PC-9 (cell line): ENCODE measurements around the gene HDAC5. TPM values are rescaled to one million over a fixed set of nuclear protein-coding genes. Genes with fewer than 3 reads are reported as not detected.

Source experiments
- BruUV-seq: library from RNA; stranded (reverse); fragments of 400-500 nt; replicated peaks from 2 replicates; lab custom pipeline; 2021; lab: Mats Ljungman, UMichigan
- CTCF ChIA-PET: fragments of 300-600 bp; sonication (Branson Sonifier 250); formaldehyde crosslinking; loops from one replicate; lab custom pipeline; 2022; ENCODE audit warnings: antibody characterized with exemption; lab: Charles Lee
- POLR2A ChIA-PET: fragments of 300-600 bp; sonication (Branson Sonifier 250); formaldehyde crosslinking; loops from one replicate; lab custom pipeline; 2022; ENCODE audit warnings: antibody characterized with exemption; ENCODE audit not compliant: unreplicated experiment; lab: Charles Lee
- DNase-seq, 2 experiments: peaks; one replicate each; pipeline versions ENCODE4 v3.0.0 to v3.0.0-alpha.2; 2015 to 2022; ENCODE audit warnings: mixed read lengths in 1 of 2
- H2AFZ ChIP-seq: fragments of 200-600 bp; sonication (generic); 2 replicates; pipeline ENCODE4 v1.8.1; 2017; ENCODE audit warnings: antibody characterized with exemption
- H3F3A ChIP-seq: fragments of 200-600 bp; sonication (generic); 2 replicates; pipeline ENCODE4 v1.8.1; 2017; ENCODE audit warnings: antibody characterized with exemption, mild to moderate bottlenecking, low read depth; ENCODE audit not compliant: insufficient read depth
- H3K27ac ChIP-seq: fragments of 200-600 bp; sonication (generic); 2 replicates; pipeline ENCODE4 v1.6.1; 2016; ENCODE audit warnings: mixed run types
- H3K27me3 ChIP-seq: fragments of 200-600 bp; sonication (generic); 2 replicates; pipeline ENCODE4 v1.6.1; 2016; ENCODE audit warnings: low read depth, mixed run types; ENCODE audit not compliant: insufficient read depth
- H3K36me3 ChIP-seq: fragments of 200-600 bp; sonication (generic); 2 replicates; pipeline ENCODE4 v1.6.1; 2016; ENCODE audit warnings: low read depth, mixed run types
- H3K4me1 ChIP-seq: fragments of 200-600 bp; sonication (generic); replicated peaks from 2 replicates; pipeline ENCODE4 v1.6.1; 2016; ENCODE audit warnings: mixed run types; ENCODE audit not compliant: insufficient read depth
- H3K4me2 ChIP-seq: fragments of 200-600 bp; sonication (generic); 2 replicates; pipeline ENCODE4 v1.6.1; 2017; ENCODE audit warnings: mixed run types
- H3K4me3 ChIP-seq: fragments of 200-600 bp; sonication (generic); 2 replicates; pipeline ENCODE4 v1.6.1; 2016; ENCODE audit warnings: mixed run types
- H3K79me2 ChIP-seq: fragments of 200-600 bp; sonication (generic); 2 replicates; pipeline ENCODE4 v1.6.1; 2017; ENCODE audit warnings: low read depth, mixed run types
- H3K9me2 ChIP-seq: fragments of 200-600 bp; sonication (generic); 2 replicates; pipeline ENCODE4 v1.8.1; 2017; ENCODE audit warnings: mild to moderate bottlenecking; ENCODE audit not compliant: insufficient read depth
- H3K9me3 ChIP-seq: fragments of 200-600 bp; sonication (generic); 2 replicates; pipeline ENCODE4 v1.8.1; 2016; ENCODE audit warnings: low read depth; ENCODE audit not compliant: insufficient read depth
- H4K20me1 ChIP-seq: fragments of 200-600 bp; sonication (generic); 2 replicates; pipeline ENCODE4 v1.8.1; 2017; ENCODE audit not compliant: insufficient read depth
- CTCF ChIP-seq: fragments of 200-600 bp; sonication (generic); conservative IDR thresholded peaks from 2 replicates; pipeline ENCODE4 v1.6.1; 2017; ENCODE audit warnings: mixed run types, antibody characterized with exemption, mild to moderate bottlenecking, moderate library complexity
- EZH2 ChIP-seq: fragments of 200-600 bp; sonication (generic); IDR thresholded peaks from 2 replicates; pipeline ENCODE4 v1.8.0; 2017; ENCODE audit warnings: antibody characterized with exemption, low read depth
- intact Hi-C: fragments of 100-400 bp; cut with micrococcal nuclease; formaldehyde crosslinking; loops from one replicate; pipeline ENCODE4 v1.10.0; 2022; ENCODE audit not compliant: unreplicated experiment
- total RNA-seq: library from RNA; stranded (reverse); gene quantifications from 2 replicates; pipeline ENCODE4 v1.2.3, GENCODE V29; 2021

Gene HDAC5
- total RNA-seq, 1 experiment from 2014 or later = 24.0 TPM

GRCh38 chr17:44030482-44030881 is 93.0 kb downstream of the HDAC5 start:
- no peak overlapping the region for H3K4me3 ChIP-seq
- no peak overlapping the region for H3K27ac ChIP-seq
- H3K9me3 ChIP-seq = no peaks in the 10 kb centered on the region
- TF ChIP-seq EZH2 (no peak), CTCF (no peak)
- peaks cover 22% of the 10 kb centered on the region; the same call in 1 of the 2 replicates for H3F3A ChIP-seq
- CTCF ChIA-PET = no interaction called here
- intact Hi-C loops = no loop called here
- no peaks in the 10 kb centered on the region for H3K4me1 ChIP-seq
- BruUV-seq = no TSS peak
- POLR2A ChIA-PET = interaction anchor here (0.5 kb wide), 1 partner anchor 43 kb away, joined by 7 read pairs; no protein-coding TSS in a partner anchor
- no peaks in the 10 kb centered on the region for H3K79me2 ChIP-seq
- H3K27me3 ChIP-seq = no peaks in the 10 kb centered on the region
- peaks cover 8% of the 10 kb centered on the region for H4K20me1 ChIP-seq
- DNase-seq = no peak
- no peaks in the 10 kb centered on the region for H3K9me2 ChIP-seq
- H3K36me3 ChIP-seq = 0 out of 2 replicates have a peak, but pooled peaks cover 5% of the 10 kb centered on the region
- H2AFZ ChIP-seq = no peak overlapping the region
- no peak overlapping the region for H3K4me2 ChIP-seq

GRCh38 chr17:44029736-44030135 is 93.7 kb downstream of the HDAC5 start:
- ChIA-PET CTCF (no interaction called here), POLR2A (interaction anchor here (0.5 kb wide), 1 partner anchor 43 kb away, joined by 7 read pairs; no protein-coding TSS in a partner anchor)
- Histone ChIP-seq H3K79me2 (no peaks in the 10 kb centered on the region), H3K27ac (no peak overlapping the region), H3F3A (peaks cover 22% of the 10 kb centered on the region; the same call in 1 of the 2 replicates), H3K4me3 (no peak overlapping the region), H3K9me3 (no peaks in the 10 kb centered on the region), H3K9me2 (no peaks in the 10 kb centered on the region), H3K27me3 (no peaks in the 10 kb centered on the region), H3K36me3 (0 out of 2 replicates have a peak, but pooled peaks cover 5% of the 10 kb centered on the region), H2AFZ (no peak overlapping the region), H4K20me1 (peaks cover 8% of the 10 kb centered on the region), H3K4me2 (no peak overlapping the region), H3K4me1 (no peaks in the 10 kb centered on the region)
- no peak for DNase-seq
- intact Hi-C loops = no loop called here
- TF ChIP-seq EZH2 (no peak), CTCF (no peak)
- no TSS peak for BruUV-seq

Other genes starting within 250 kb of the HDAC5 start
- gene MPP2, start 216.1 kb downstream of the HDAC5 start, total RNA-seq = 5.6 and 8.6 TPM in 2 replicates
- gene PPY, start 181.2 kb downstream of the HDAC5 start, total RNA-seq = not detected in 2 replicates
- not detected in 2 replicates for gene PYY, start 169.7 kb downstream of the HDAC5 start, total RNA-seq
- gene NAGS, start 119.0 kb downstream of the HDAC5 start, total RNA-seq = 1.0 and 1.4 TPM in 2 replicates
- 33.5 and 42.6 TPM in 2 replicates for gene TMEM101, start 108.7 kb downstream of the HDAC5 start, total RNA-seq
- gene LSM12, start 57.0 kb downstream of the HDAC5 start, total RNA-seq = 60.9 and 62.7 TPM in 2 replicates
- 69.3 and 70.9 TPM in 2 replicates for gene G6PC3, start 52.9 kb downstream of the HDAC5 start, total RNA-seq
- 14.5 and 15.7 TPM in 2 replicates for gene HROB, start 18.3 kb upstream of the HDAC5 start, total RNA-seq
- gene ASB16, start 47.1 kb upstream of the HDAC5 start, total RNA-seq = not detected in 2 replicates
- 39.2 and 45.5 TPM in 2 replicates for gene TMUB2, start 63.3 kb upstream of the HDAC5 start, total RNA-seq
- gene ATXN7L3, start 76.2 kb upstream of the HDAC5 start, total RNA-seq = 59.3 and 87.4 TPM in 2 replicates
- gene UBTF, start 96.0 kb upstream of the HDAC5 start, total RNA-seq = 59.6 and 61.7 TPM in 2 replicates
- gene SLC4A1, start 144.5 kb upstream of the HDAC5 start, total RNA-seq = not detected in 2 replicates
- not detected in 2 replicates for gene RUNDC3A, start 185.0 kb upstream of the HDAC5 start, total RNA-seq
- gene SLC25A39, start 201.2 kb upstream of the HDAC5 start, total RNA-seq = 164 and 204 TPM in 2 replicates
- gene GRN, start 221.7 kb upstream of the HDAC5 start, total RNA-seq = 226 and 413 TPM in 2 replicates
- 8.3 and 11.8 TPM in 2 replicates for gene FAM171A2, start 240.2 kb upstream of the HDAC5 start, total RNA-seq